HL-60 (cell line): Measurements from ENCODE around the gene MASP1.

Source experiments
- GABPA ChIP-seq: IDR thresholded peaks from 2 replicates; pipeline ENCODE4 v1.6.1; 2012; ENCODE audit warnings: low read depth
- POLR2AphosphoS5 ChIP-seq: IDR thresholded peaks from 2 replicates; pipeline ENCODE4 v1.6.1; 2012; ENCODE audit warnings: low read depth
- REST ChIP-seq: IDR thresholded peaks from 2 replicates; pipeline ENCODE4 v1.6.1; 2012; ENCODE audit warnings: low read depth; ENCODE audit not compliant: insufficient replicate concordance
- SPI1 ChIP-seq: IDR thresholded peaks from 2 replicates; pipeline ENCODE4 v1.6.1; 2012; ENCODE audit warnings: low read depth, mild to moderate bottlenecking, borderline replicate concordance
- TF ChIP-seq, protein P1 (sequence below): IDR thresholded peaks from one replicate; pipeline ENCODE4 v1.5.1; 2011; ENCODE audit warnings: low read length, control low read depth, inconsistent platforms; ENCODE audit not compliant: insufficient read depth

DNA sequence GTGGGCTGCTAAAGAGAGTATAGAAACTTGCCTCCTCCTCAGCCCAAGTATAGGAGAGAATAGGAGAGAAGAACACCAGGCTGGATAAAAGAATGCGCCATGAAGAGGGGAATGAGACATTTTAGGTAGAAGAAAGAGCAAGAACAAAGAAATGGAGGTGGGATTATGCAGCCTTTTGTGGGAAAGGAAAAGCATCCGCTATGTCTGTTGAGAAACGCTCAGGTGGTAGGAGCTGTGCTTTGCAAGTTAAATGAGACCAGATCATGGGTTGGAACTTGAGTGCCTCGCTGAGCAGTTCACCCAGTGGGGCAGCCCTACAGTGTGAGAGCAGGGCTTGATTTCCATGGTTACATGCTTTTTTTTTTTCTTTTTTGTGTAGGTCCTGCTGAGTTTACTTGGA, 105.8 kb downstream of the MASP1 start:
- TF ChIP-seq, protein P1, sequence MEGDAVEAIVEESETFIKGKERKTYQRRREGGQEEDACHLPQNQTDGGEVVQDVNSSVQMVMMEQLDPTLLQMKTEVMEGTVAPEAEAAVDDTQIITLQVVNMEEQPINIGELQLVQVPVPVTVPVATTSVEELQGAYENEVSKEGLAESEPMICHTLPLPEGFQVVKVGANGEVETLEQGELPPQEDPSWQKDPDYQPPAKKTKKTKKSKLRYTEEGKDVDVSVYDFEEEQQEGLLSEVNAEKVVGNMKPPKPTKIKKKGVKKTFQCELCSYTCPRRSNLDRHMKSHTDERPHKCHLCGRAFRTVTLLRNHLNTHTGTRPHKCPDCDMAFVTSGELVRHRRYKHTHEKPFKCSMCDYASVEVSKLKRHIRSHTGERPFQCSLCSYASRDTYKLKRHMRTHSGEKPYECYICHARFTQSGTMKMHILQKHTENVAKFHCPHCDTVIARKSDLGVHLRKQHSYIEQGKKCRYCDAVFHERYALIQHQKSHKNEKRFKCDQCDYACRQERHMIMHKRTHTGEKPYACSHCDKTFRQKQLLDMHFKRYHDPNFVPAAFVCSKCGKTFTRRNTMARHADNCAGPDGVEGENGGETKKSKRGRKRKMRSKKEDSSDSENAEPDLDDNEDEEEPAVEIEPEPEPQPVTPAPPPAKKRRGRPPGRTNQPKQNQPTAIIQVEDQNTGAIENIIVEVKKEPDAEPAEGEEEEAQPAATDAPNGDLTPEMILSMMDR, result no peak
- TF ChIP-seq GABPA, result no peak
- no peak for TF ChIP-seq REST
- no peak for TF ChIP-seq POLR2AphosphoS5
- no peak for TF ChIP-seq SPI1
